OCI-LY3 (cell line): ENCODE measurements around the gene ENOSF1.

ENCODE experiments used
- H2AFZ ChIP-seq: fragments of 200-600, 300-600 bp; shearing (Covaris generic); 2 replicates; pipeline ENCODE4 v1.6.0; 2014; ENCODE audit warnings: antibody characterized with exemption, low read depth, low read length
- H3K27ac ChIP-seq: fragments of 200-600, 300-600 bp; sonication (generic); 2 replicates; pipeline ENCODE4 v1.5.1; 2014; ENCODE audit warnings: mild to moderate bottlenecking, low read length, moderate library complexity, mixed read lengths
- H3K27me3 ChIP-seq: fragments of 200-600, 300-600 bp; sonication (generic); 2 replicates; pipeline ENCODE4 v1.6.1; 2014; ENCODE audit warnings: low read depth, low read length, mixed read lengths
- H3K36me3 ChIP-seq: fragments of 200-600, 300-600 bp; sonication (generic); replicated peaks from 2 replicates; pipeline ENCODE3; 2014; ENCODE audit warnings: low read depth, low read length, mixed read lengths
- H3K4me1 ChIP-seq: fragments of 300-600, 200-600 bp; sonication (generic); 2 replicates; pipeline ENCODE4 v1.6.1; 2014; ENCODE audit warnings: low read length, mixed read lengths
- H3K4me2 ChIP-seq: fragments of 200-600, 300-600 bp; sonication (generic); 2 replicates; pipeline ENCODE4 v1.6.1; 2014; ENCODE audit warnings: low read length, mixed read lengths
- H3K4me3 ChIP-seq: fragments of 300-600, 200-600 bp; sonication (generic); 2 replicates; pipeline ENCODE4 v1.5.1; 2014; ENCODE audit warnings: antibody characterized with exemption, mild to moderate bottlenecking, low read length, moderate library complexity
- H3K79me2 ChIP-seq: fragments of 300-600, 200-600 bp; shearing (Covaris generic); 2 replicates; pipeline ENCODE4 v1.6.1; 2014; ENCODE audit warnings: mild to moderate bottlenecking, low read length, mixed read lengths
- H3K9ac ChIP-seq: fragments of 300-600, 200-600 bp; shearing (Covaris generic); 2 replicates; pipeline ENCODE4 v1.6.0; 2014; ENCODE audit warnings: mild to moderate bottlenecking, low read length, moderate library complexity
- H3K9me3 ChIP-seq: fragments of 200-600, 300-600 bp; shearing (Covaris generic); 2 replicates; pipeline ENCODE4 v1.6.1; 2014; ENCODE audit warnings: low read length, mixed read lengths; ENCODE audit not compliant: insufficient read depth
- H4K20me1 ChIP-seq: fragments of 200-600, 300-600 bp; sonication (generic); 2 replicates; pipeline ENCODE4 v1.6.1; 2016; ENCODE audit warnings: low read length, mixed read lengths; ENCODE audit not compliant: insufficient read depth
- EZH2phosphoT487 ChIP-seq: fragments of 200-600 bp; shearing (Covaris generic); IDR thresholded peaks from 2 replicates; pipeline ENCODE4 v1.6.1; 2018; ENCODE audit warnings: antibody characterized with exemption, mixed run types, low read depth
- TF ChIP-seq, protein P1 (sequence below): fragments of 200-600, 300-600 bp; sonication (generic); IDR thresholded peaks from 2 replicates; pipeline ENCODE4 v1.5.1; 2014; ENCODE audit warnings: antibody characterized with exemption, low read length, low read depth

The ENOSF1 gene

DNA sequence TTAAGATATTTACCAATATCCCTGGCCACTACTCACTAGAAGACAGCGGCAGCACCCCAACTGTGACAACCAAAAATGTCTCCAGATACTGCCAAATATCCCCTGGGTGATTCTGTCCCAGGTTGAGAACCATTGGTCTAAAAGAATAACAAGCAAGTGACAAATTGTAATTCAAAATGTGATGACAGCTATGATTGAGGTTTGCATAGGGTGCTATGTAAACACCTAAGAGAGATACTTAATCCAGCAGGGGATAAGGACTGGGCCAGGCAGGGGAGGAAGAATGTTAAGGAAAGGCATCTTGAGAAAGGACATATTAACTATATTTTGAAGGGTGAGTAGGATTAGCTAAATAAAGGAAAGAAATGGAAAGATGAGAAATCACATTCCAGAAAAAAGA lies 38.0 kb upstream of the ENOSF1 start:
- Histone ChIP-seq H4K20me1 (no peaks in the 10 kb centered on the region), H3K9me3 (no peaks in the 10 kb centered on the region), H3K36me3 (no peaks in the 10 kb centered on the region), H3K79me2 (no peaks in the 10 kb centered on the region), H3K4me1 (no peaks in the 10 kb centered on the region), H3K27ac (no peak overlapping the region), H3K27me3 (no peaks in the 10 kb centered on the region), H3K4me3 (no peak overlapping the region), H3K4me2 (no peak overlapping the region), H2AFZ (no peak overlapping the region), H3K9ac (no peak overlapping the region)
- TF ChIP-seq, protein P1, sequence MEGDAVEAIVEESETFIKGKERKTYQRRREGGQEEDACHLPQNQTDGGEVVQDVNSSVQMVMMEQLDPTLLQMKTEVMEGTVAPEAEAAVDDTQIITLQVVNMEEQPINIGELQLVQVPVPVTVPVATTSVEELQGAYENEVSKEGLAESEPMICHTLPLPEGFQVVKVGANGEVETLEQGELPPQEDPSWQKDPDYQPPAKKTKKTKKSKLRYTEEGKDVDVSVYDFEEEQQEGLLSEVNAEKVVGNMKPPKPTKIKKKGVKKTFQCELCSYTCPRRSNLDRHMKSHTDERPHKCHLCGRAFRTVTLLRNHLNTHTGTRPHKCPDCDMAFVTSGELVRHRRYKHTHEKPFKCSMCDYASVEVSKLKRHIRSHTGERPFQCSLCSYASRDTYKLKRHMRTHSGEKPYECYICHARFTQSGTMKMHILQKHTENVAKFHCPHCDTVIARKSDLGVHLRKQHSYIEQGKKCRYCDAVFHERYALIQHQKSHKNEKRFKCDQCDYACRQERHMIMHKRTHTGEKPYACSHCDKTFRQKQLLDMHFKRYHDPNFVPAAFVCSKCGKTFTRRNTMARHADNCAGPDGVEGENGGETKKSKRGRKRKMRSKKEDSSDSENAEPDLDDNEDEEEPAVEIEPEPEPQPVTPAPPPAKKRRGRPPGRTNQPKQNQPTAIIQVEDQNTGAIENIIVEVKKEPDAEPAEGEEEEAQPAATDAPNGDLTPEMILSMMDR, result no peak
- TF ChIP-seq EZH2phosphoT487, result no peak

DNA sequence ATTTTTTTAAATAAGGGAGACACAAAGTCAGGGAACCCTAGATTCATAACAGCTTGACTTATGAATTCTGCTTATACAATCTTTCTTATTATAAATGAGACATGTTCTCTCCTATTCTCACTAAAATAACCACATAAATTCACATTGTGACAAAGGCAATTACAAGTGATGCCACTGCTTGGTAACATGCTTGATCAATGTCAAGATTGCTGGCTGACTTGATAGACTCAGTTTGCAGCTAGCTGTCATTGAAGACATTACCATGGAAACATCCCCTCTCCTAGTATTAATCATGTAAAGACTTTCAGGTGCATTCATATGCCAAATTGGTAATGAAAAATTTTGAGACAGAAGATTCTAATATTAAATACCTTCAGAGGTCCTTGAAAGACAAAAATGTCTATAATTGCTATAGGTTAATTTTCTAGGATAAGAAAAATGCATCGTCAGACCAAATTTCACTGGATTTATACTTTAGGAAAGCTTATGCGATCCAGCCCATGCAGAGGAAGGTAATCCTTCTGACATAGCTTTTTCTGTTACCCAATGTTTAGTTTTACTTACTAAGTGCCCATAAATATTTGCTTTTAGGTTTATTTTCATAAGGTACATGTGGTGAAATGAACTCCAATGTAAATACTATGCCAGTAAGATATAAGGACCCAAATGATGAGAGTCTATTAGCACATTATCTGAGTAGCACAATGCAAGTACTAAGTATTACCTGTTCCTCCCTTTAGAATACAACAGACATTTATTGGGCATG lies 32.6 kb upstream of the ENOSF1 start:
- Histone ChIP-seq H3K4me2 (no peak overlapping the region), H3K4me1 (no peaks in the 10 kb centered on the region), H3K27ac (no peak overlapping the region), H3K9me3 (no peaks in the 10 kb centered on the region), H3K36me3 (no peaks in the 10 kb centered on the region), H2AFZ (no peak overlapping the region), H4K20me1 (no peaks in the 10 kb centered on the region), H3K79me2 (no peaks in the 10 kb centered on the region), H3K9ac (no peak overlapping the region), H3K4me3 (no peak overlapping the region), H3K27me3 (no peaks in the 10 kb centered on the region)
- TF ChIP-seq EZH2phosphoT487, result no peak
- TF ChIP-seq, protein P1, result no peak

DNA sequence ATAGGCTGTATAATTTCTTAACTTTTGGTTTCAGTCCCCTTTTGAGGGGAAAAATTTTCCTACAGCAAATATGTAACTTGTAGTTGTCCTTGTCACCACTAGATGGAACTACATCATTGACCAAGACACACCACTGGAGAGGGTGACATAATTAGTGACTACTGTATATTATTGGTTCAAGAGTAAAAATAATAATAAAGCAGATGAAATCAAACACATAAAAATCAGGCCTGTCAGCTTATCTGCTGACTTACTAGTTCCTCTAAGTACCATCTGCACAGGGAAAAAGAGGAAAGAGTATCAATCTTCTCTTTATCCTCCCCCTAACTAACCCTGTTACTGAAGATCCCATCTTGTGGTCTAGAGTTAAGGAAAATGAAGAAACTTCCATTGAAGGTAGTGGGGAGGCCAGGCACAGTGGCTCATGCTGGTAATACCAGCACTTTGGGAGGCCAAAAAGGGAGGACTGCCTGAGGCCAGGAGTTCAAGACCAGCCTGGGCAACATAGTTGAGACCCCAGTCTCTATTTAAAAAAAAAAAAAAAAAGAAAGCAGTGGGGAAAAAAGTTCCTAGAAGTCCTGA lies 29.6 kb upstream of the ENOSF1 start:
- TF ChIP-seq EZH2phosphoT487, result no peak
- TF ChIP-seq, protein P1, result peak; percentile 86
- Histone ChIP-seq H3K4me1 (no peaks in the 10 kb centered on the region), H4K20me1 (no peaks in the 10 kb centered on the region), H3K9ac (no peak overlapping the region), H3K4me3 (no peak overlapping the region), H3K27me3 (no peaks in the 10 kb centered on the region), H3K27ac (no peak overlapping the region), H2AFZ (no peak overlapping the region), H3K79me2 (no peaks in the 10 kb centered on the region), H3K4me2 (no peak overlapping the region), H3K9me3 (no peaks in the 10 kb centered on the region), H3K36me3 (no peaks in the 10 kb centered on the region)

DNA sequence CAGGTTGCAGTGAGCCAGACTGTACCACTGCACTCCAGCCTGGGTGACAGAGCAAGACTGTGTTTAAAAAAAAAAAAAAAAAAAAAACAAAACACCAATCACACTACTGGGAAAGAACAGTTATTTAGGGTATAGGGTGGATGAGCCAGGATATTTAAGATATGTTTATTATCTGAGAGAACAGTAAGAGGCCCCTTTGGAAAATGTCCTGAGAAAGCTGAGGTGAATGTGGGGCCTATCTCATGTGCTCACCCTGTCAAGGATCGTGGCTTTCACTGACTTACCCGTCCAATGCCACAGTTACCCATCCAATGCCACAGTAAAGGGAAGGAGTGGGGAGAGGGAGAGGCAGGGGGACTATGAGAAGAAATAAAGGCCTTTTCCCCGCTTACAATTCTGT lies 19.9 kb upstream of the ENOSF1 start:
- TF ChIP-seq, protein P1, result no peak
- TF ChIP-seq EZH2phosphoT487, result no peak
- Histone ChIP-seq H3K36me3 (no peaks in the 10 kb centered on the region), H3K27ac (no peak overlapping the region), H3K4me1 (peaks cover 5% of the 10 kb centered on the region; the same call in 1 of the 2 replicates), H3K9me3 (no peaks in the 10 kb centered on the region), H3K4me2 (no peak overlapping the region), H3K4me3 (no peak overlapping the region), H3K9ac (no peak overlapping the region), H2AFZ (no peak overlapping the region), H3K79me2 (no peaks in the 10 kb centered on the region), H4K20me1 (no peaks in the 10 kb centered on the region), H3K27me3 (no peaks in the 10 kb centered on the region)
